GM19324 (cell line): ENCODE measurements around the gene GCHFR.

Experiments
- ATAC-seq: cut with Tn5 transposase; IDR thresholded peaks from one replicate; pipeline ENCODE4 v1.9.1; 2021; ENCODE audit warnings: mild to moderate bottlenecking, moderate library complexity; ENCODE audit not compliant: unreplicated experiment, low FRiP score

Gene GCHFR

GRCh38 chr15:40807888-40808461 lies 44.1 kb downstream of the GCHFR start:
- no peak for ATAC-seq

GRCh38 chr15:40808861-40809450 lies 45.1 kb downstream of the GCHFR start:
- no peak for ATAC-seq

GRCh38 chr15:40812721-40813425 lies 49.0 kb downstream of the GCHFR start:
- ATAC-seq: no peak

- no peak for ATAC-seq
Observed at GRCh38 chr15:40815042-40815698, 51.3 kb downstream of the GCHFR start.
